Activated CD4-positive, alpha-beta T cell treated with anti-CD3 and anti-CD28 coated beads, Interleukin-2, amount 50 U/mL, for 4 hours (primary cell): ENCODE measurements around the gene CCDC78.

Experiments used
- DNase-seq, 2 experiments: peaks; one replicate each; pipeline ENCODE4 v3.0.0-alpha.2; 2020

Gene CCDC78

DNA sequence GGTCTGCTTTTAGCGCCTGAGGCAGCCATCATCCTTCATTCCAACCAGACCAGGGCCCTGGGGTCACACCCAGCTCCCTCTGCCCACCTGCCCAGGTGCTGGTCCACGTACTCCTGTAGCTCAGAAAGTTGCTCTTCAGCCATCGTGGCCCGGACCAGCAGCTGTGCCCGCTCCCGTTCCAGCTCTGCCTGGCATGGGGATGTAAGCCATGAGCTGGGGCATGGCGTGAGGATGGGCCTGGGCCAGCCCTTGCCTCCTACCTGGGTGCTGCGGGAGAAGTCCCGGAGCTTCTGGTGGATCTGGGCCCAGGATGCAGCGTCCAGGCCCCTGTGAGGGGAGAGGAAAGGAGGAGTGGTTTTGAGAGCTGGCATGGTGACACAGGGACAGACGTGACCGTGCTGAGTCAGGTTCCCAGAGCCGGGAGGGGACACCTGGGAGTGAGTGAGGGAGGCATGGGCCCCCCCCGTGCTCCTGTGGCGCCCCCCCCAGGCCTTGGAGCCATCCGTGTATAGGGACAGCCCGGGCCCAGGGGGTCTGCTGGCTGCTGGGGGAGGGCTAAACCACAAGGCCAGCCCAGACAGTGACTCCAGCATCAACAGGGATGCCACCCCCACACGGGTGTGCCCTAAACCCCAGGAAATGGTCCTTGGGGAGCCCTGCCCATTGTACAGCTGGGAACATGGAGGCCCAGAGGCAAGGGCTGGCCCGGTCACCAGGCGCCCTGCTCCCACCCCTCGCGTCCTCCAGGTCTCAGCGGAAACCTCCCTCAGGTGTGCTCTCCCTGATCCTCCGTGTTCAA lies 3.2 kb downstream of the CCDC78 start:
- no peak for DNase-seq

DNA sequence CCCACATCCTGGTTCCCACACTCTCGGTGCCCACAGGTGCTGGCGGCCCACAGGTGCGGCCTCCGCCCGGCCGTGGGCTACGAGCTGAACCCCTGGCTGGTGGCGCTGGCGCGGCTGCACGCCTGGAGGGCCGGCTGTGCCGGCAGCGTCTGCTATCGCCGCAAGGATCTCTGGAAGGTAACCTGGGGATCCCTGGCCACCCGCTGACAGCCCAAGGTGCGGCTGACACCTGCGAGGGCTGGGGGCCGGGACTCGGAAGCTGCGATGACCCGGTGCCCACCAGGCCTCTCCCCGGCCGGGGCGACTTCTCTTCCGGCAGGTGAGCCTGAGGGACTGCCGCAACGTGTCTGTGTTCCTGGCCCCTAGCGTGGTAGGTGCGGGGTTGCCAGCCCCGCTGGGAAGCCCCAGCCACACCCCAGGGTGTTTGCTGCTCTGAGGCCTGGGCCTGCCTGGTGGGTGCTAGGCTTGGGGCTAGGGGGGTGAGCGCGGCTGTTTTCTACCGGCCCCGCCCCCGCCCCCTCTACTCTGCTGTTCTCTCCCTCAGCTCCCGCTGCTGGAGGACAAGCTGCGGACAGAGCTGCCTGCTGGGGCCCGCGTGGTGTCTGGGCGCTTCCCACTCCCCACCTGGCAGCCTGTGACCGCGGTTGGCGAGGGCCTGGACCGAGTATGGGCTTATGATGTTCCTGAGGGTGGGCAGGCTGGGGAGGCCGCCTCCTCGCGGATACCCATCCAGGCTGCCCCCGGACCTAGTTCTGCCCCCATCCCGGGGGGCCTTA lies 4.3 kb downstream of the CCDC78 start:
- no peak for DNase-seq

DNA sequence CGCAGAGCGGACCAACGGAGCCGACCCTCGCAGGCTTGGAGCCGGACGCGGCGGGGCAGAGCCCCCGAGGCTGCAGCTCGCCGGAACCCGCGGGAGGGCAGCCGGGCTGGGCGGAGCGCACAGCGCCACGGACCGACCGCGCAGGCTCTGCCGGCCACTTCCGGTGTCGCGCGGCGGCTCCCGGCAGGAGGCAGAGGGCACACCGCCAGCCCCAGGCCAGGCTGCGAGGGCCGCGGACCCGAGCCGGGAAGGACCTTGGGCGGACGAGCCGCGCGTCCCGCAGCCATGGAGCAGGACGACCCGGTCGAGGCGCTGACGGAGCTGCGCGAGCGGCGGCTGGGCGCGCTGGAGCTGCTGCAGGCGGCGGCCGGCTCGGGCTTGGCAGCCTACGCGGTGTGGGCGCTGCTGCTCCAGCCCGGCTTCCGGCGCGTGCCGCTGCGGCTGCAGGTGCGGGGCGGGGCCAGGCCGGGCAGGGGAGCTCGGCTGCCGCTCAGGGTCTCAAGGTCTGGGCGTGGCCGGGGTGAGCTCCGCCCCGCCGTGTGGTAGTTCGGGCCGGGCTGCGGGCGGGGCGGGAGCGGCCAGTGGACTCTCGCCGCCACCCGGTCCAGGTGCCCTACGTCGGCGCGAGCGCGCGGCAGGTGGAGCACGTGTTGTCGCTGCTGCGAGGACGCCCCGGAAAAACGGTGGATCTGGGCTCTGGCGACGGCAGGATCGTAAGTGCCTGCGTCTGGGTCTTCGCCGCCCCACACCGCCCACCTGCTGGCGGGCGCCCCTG lies 5.1 kb downstream of the CCDC78 start, which contains the start of gene ANTKMT:
ANTKMT (plus strand) TSS at position 157 of the 775 bp plus-strand sequence; CDS start at position 286, 129 bp downstream.
- DNase-seq: peak in 1 of 2 experiments; percentile 35

DNA sequence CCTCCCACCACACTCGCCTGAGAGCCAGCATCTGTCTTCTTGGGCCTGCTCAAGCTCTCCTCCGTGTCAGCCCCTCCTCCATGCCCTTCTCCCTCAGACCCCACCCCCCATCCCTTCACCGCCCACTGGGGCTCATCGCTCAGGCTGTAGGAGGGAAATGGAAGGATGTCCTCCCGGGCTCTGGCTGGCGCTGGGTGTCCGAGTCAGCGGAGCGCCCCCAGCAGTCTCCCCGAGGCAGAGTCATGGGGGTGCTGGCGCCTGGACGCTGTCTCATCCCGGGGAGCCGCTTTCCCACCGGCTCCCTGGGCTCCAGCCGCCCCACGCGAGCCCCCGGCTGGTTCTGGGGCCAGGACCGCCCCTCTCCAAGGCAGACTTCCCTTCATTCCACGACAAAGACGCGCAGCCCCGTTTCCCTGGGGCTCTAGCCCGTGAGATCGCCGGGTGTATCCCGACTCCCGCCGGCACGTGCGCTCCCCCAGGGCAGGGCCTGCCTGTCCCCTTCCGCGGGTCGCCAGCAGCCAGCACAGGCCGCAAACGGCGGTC lies 5.7 kb downstream of the CCDC78 start:
- peak in 1 of 2 experiments; percentile 26 for DNase-seq

DNA sequence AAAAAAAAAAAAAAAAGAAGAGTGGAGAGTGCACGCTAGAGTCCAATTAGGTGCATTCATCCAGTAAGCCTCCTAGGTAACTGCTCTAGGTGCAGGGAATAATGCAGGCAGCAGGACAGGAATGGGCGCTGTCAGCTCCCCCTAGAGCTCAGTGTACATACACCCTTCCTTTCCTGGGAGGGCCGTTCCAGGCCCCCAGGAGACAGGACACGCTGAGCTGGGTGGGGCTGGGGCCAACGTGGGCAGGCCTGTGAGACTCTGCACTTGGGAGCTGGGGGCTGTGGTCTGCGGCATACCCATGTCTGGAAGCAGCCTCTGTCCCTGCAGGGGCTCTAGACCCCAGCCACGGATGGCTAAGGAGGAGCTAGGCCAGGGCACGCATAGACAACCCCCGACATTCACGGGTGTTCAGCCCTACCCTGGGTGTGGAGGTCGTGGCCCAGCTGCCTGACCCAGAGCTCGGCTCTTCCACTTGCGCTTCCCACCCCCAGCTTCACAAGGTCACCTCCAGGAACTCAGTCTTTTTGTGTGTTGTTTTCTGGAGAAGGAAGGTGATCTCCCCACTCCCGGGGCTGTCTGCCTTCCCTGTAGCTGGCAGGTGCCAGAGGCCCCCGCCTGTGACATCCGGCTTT lies 6.3 kb downstream of the CCDC78 start:
- no peak for DNase-seq

DNA sequence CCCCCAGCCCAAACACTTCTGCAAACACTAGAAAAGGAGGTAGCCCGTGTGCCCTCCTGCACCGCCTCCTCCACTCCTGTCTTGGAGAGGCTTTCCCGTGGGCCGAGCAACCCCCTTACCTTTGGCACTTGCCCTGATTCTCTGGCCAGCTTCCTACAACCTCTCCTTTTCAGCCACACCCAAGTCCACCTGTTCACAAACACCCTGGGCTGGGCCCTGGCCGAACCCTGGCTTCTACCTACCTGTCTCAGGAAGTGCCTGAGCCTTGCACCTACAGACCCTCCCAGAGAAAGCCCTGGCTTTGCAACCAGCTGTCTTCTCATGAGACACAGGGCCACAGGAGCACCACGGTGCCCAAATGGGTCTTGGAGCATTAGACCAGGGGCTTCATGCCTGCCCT lies 7.3 kb downstream of the CCDC78 start:
- no peak for DNase-seq

DNA sequence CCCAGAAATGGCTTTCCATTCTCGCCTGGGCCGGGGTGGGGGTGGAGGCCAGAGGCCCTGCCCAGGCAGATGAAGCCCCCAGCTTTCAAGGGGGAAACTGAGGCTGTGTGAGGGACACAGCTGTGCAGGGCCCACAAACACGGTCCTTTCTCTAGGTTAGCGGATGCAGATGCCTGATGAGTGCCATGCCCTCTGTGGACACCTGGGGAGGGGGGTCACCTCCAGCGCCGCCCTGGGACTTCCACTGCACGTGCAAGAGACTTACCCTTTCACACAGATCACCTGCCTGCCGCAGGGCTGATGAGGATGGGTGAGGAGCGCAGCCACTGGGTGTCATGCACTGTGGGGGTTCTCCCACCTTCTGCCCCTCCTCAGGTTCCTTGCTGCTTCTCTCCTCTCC lies 7.9 kb downstream of the CCDC78 start:
- no peak for DNase-seq

DNA sequence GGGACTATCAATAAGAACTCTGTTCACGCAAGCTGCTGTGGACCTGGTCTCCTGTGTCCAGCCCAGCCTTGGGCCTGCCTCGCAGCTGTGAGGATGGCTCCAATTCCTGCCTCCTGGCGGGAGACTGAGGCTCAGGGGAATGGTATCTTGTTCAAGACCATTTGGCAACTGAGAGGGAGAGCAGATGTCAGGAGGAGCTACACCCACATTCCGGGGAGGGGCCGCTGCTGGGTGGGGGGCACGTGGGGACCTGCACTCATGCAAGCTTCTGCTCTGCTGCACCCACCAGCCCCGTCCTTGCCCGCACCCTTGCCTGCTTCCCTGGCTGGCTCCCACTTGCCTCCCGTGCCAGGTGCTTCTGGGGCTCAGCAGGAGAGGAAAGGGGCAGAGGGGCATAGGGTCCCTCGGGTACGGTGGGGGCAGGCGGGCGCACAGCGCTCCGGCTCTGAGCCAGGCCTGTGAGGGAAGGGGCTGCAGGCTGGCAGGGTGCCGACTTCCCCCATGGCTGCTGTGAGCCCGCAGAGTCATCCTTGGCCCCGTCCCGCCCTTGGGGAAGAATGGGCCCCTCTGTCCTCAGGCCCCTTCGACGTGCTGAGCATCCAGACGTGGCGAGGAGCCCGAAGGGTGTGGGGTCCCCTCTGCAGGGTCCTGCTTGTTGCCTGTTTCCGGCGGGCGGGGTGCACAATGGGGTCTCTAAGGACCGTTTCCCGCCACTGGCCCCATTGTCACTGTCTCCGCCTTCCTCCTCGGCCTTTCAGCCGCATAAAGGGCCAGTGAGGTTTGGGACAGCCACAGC lies 8.6 kb downstream of the CCDC78 start:
- DNase-seq: no peak

DNA sequence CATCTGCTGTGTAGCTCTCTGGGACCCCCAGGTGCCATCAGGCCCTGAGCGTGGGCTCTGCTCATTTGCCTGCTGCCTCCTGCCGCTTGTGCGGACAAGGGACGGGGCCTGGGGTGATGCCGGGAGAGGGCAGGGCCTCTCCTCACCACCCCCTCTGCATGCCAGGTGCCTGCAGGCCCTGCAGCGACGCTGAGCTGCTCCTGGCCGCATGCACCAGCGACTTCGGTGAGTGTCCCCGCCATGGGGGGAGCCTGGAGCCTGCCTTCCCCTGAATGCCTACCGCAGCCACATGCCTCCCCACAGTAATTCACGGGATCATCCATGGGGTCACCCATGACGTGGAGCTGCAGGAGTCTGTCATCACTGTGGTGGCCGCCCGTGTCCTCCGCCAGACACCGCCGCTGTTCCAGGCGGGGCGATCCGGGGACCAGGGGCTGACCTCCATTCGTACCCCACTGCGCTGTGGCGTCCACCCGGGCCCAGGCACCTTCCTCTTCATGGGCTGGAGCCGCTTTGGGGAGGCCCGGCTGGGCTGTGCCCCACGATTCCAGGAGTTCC lies 9.4 kb downstream of the CCDC78 start:
- DNase-seq: no peak

DNA sequence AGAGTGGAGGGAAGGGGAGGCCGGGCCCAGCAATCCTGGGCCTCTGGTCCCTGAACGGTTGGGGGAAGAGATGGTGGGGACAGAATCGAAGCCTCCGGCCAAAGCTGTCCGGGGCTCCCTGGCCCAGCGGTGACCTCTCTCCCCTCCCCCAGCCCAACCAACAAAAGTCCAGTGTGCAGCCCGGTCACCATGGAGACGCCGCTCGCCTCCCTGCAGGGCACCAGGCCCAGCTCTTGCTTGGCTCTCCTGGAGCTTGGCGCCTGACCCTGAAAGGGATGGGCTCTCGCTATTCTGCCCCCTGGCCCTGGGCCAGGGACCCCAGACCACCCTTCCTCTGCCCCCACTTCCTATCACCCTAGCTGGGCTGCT lies 10.1 kb downstream of the CCDC78 start:
- no peak for DNase-seq

DNA sequence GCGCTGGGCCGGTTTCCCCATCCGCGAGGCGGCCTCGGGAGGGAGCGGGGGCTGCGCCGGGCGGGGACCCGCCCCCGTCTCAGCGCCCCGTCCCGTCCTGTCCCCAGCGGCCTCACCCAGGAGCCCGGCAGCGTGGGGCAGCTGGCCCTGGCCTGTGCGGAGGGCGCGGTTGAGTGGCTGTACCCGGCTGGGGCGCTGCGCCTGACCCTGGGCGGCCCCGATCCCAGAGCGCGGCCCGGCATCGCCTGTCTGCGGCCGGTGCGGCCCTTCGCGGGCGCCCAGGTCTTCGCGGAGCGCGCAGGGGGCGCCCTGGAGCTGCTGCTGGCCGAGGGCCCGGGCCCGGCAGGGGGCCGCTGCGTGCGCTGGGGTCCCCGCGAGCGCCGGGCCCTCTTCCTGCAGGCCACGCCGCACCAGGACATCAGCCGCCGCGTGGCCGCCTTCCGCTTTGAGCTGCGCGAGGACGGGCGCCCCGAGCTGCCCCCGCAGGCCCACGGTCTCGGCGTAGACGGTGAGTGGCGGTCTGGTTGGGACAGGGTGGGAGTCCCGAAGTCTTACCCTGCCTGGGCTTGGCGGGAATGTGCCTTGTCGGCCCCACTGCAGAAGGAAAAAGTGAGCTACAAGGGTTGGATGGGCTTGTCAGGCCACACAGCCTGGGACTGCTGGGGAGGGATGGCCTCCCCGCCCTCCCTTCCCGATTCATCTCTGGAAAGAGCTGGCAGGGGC lies 10.6 kb downstream of the CCDC78 start:
- no peak for DNase-seq

DNA sequence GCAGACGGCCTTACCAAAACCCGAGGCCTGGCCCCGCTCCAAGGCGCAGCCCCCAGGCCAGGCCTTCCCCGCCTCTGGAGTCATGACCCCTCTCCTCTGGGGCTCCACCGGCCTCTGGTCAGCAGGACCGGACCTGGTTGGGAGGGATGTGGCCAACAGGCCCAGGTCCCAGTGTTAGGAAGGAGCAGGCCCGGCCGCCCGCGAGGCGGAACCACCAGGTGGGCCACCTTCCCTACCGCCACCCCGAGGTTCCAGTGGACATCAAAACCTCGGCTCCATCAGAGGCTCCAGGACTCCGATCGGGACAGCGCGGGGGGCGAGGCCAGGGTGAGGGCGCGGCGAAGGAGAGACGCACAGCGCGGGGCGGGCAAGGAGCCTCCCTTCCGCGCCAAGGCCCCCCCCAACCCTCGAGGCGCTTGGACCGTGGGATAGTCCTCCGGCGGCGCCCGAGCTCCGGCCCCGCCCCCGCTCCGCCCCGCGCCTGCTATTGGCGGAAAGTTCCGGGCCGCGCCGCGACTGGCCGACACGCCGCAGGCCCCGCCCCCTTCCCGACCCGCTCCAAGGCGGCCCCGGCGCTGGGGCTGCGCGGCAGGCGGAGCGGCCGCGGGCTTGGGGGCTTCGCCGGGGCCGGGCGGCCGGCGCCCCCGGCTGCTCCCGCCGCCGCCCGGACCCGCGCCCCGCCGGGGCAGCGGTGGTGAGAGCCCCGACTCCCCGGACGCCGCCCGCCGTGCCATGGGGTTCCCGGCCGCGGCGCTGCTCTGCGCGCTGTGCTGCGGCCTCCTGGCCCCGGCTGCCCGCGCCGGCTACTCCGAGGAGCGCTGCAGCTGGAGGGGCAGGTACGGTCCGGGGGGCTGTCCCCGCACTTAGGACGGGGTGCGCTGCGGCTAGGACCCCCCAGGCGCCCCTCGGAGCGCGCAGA lies 11.4 kb downstream of the CCDC78 start, which contains the start of gene METRN:
METRN (plus strand) TSS at position 561 of the 919 bp plus-strand sequence; CDS start at position 733, 172 bp downstream.
- peak; percentile 82 for DNase-seq

DNA sequence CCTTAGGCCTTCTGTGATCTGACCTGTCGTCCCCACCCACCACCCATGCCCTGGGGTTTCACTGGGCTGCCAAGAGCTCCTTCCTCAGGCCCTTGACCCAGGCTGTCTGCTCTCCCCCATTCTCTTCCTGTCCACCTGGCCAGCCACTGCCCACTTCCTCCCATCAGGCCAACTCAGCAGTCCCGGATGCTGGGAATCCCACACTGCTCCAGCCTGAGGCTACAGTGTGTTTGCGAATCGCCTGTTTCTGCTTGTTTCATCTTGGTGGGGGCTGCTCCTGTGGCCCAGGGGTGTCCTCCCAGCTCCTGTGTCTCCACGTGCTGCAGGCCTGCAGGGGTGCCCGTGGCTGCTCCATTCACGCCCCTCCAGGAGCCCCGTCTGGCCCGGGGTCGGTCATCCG lies 12.2 kb downstream of the CCDC78 start:
- DNase-seq: no peak

DNA sequence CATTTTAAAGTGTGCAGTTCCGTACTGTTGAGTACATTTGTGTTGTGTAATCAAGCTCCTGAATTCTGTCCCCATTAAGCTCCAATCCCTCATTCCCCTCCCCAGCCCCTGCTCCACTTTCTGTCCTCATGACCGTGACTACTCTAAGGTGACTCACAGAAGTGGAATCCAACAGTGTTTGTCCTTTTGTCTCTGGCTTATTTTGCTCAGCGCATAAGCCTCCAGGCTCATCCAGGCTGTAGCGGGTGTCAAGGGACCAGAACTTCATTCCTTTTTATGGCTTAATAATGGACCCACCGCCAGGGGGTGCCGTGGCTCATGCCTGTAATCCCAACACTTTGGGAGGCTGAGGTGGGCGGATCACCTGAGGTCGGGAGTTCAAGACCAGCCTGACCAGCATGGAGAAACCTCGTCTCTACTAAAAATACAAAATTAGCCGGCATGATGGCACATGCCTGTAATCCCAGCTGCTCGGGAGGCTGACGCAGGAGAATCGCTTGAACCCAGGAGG lies 13.4 kb downstream of the CCDC78 start:
- DNase-seq: peak; percentile 38 to 40

DNA sequence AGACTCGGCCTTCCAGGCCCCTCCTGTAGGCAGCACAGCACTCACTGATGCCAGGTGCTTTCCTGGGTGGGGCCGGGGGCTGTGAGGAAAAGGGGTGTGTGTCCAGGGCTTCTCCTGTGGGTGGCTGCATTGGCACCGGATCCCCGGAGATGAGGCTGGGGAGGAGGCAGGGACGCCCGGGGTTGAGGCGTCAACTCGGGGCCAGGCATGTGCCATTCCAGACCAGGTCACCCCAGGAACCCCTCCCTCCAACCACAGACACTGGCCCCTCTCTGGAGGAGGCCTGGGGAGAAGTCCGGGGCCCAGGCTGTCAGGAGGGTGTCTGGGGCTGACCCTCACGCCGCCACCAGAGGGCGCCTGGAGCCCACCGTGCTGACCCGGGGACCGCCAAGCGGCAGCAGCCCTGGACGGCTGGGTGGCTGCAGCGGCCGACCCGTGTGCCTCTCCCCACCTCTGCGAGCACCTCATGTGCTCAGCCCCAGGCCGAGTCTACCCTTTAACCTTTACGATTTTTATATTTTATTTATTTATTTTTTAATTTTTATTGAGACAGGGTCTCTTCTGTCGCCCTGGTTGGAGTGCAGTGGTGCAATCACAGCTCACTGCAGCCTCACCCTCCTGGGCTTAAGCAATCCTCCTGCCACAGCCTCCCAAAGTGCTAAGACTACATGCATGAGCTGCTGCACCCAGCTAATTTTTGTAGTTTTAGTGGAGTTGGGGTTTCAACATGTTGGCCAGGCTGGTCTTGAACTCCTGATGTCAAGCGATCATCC lies 14.5 kb downstream of the CCDC78 start:
- DNase-seq: peak; percentile 73 to 74

DNA sequence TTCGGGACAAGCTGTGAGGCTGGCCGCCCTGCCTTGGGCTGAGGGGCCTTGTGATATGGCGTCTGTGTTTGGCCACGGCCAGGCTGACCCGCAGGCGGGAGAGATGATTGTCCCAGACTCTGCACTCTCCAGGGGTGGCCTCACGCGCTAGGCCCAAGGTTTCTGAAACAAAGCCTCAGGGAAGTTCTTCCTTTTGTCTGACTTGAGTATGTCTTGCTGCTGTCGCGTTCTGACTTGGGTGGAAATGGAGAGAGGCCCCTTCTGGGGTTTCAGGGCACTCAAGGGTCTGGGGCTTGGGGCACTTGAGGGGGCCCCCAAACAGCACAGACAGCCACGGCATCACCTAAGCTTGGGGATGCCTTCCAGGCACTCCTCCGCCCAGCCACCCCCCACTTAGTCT lies 15.2 kb downstream of the CCDC78 start:
- no peak for DNase-seq

DNA sequence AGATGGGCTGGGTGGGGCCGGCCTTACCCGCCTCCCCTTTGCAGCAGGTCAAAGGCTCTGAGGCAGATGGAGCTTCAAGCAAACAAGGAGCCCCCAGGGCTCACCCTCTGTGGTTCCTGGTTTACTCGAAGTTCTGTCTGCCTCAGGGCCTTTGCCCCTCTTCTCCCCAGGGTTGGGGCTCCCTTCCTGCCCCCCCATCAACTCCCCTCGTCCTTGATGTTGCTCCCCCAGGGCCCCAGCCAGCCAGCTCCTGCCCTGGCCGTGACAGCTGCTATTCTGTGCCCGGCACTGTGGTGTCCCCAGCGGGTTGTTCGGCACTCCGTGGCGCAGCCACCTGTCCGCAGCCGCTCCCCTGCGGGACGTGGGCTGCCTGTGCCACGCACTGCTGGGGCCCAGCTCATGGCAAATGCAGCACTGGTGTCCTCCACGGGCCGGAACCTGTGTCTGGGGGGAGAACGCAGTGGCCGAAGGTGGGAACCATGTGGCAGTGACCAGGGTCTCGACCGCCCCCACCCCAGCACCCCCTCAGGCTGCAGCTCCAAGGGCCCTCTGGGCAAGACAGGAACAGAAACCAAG lies 15.7 kb downstream of the CCDC78 start:
- no peak for DNase-seq
